HG03432 (cell line): Measurements from ENCODE around the gene SPECC1.
"Not testable (repeated sequence)": the region's sequence is repeated elsewhere in the genome, so short reads cannot be mapped to it uniquely, and the experiment has no call there.

Experiments
- ATAC-seq: cut with Tn5 transposase; IDR thresholded peaks from one replicate; pipeline ENCODE4 v1.9.1; 2021; ENCODE audit warnings: mild to moderate bottlenecking, moderate library complexity; ENCODE audit not compliant: unreplicated experiment

SPECC1 gene

GRCh38 chr17:20091174-20092029, 82.2 kb downstream of the SPECC1 start:
- no peak for ATAC-seq

GRCh38 chr17:20092261-20092867, 83.2 kb downstream of the SPECC1 start:
- ATAC-seq = no peak

GRCh38 chr17:20092973-20093626, 83.9 kb downstream of the SPECC1 start:
- no peak for ATAC-seq

- no peak for ATAC-seq
Observed at GRCh38 chr17:20094777-20095176, 85.6 kb downstream of the SPECC1 start.

- ATAC-seq = no peak
Observed at GRCh38 chr17:20095336-20096080, 86.3 kb downstream of the SPECC1 start.

GRCh38 chr17:20096430-20096829, 87.3 kb downstream of the SPECC1 start:
- ATAC-seq = no peak

- ATAC-seq = no peak
Observed at GRCh38 chr17:20097330-20097729, 88.2 kb downstream of the SPECC1 start.

- no peak for ATAC-seq
Observed at GRCh38 chr17:20098314-20098713, 89.2 kb downstream of the SPECC1 start.

GRCh38 chr17:20100806-20101205, 91.6 kb downstream of the SPECC1 start:
- not testable (repeated sequence) for ATAC-seq

GRCh38 chr17:20103454-20104446, 94.6 kb downstream of the SPECC1 start:
- no peak for ATAC-seq

- no peak for ATAC-seq
Observed at GRCh38 chr17:20105539-20106280, 96.6 kb downstream of the SPECC1 start.

GRCh38 chr17:20106446-20106845, 97.3 kb downstream of the SPECC1 start:
- not testable (repeated sequence) for ATAC-seq

GRCh38 chr17:20109076-20109475, 99.9 kb downstream of the SPECC1 start:
- no peak for ATAC-seq

GRCh38 chr17:20111538-20111937, 102.4 kb downstream of the SPECC1 start:
- no peak for ATAC-seq

- no peak for ATAC-seq
Observed at GRCh38 chr17:20114466-20114865, 105.3 kb downstream of the SPECC1 start.

- no peak for ATAC-seq
Observed at GRCh38 chr17:20116683-20117309, 107.6 kb downstream of the SPECC1 start.

- ATAC-seq = no peak
Observed at GRCh38 chr17:20118280-20118679, 109.1 kb downstream of the SPECC1 start.

GRCh38 chr17:20120836-20121235, 111.7 kb downstream of the SPECC1 start:
- no peak for ATAC-seq
